Erythroblast (primary cell): ENCODE measurements around the gene PODN.

Source experiments
- GATA1 ChIP-seq: IDR thresholded peaks from 2 replicates; pipeline ENCODE4 v1.6.1; 2011; ENCODE audit warnings: low read depth, mild to moderate bottlenecking, control low read depth, low read length, moderate library complexity
- POLR2A ChIP-seq: IDR thresholded peaks from 2 replicates; pipeline ENCODE4 v1.6.1; 2011; ENCODE audit warnings: mild to moderate bottlenecking, low read length

GRCh38 chr1:53125623-53126360 lies 63.8 kb downstream of the PODN start:
- TF ChIP-seq POLR2A, result no peak
- no peak for TF ChIP-seq GATA1
